SH-SY5Y (cell line): Measurements from ENCODE around the gene FEV.

ENCODE experiments used
- GATA2 ChIP-seq: IDR thresholded peaks from 2 replicates; pipeline ENCODE4 v1.6.1; 2011; ENCODE audit warnings: mild to moderate bottlenecking, low read depth, low read length
- GATA3 ChIP-seq: IDR thresholded peaks from 2 replicates; pipeline ENCODE4 v1.6.1; 2011; ENCODE audit warnings: low read depth, mild to moderate bottlenecking, low read length, moderate library complexity

FEV gene

DNA sequence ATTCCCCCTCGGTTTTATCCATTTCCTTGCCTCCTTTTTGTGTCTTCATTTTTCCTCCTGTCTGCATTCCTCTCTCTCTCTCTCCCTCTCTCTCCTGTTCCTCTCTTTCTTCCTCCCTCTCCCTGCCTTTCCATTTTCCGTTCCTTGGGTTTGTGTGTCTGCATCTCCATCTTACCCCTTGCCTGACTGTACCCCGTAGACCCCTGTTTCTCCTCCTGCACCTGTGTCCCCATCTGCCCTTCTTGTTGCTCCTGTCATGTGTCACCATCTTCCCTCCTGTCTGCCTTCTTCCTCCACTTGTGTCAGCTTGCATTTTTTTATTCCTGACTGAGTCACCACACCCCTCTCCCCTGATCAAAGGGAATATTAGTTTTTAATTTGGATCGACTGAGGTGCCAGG lies 23.8 kb downstream of the FEV start:
- no peak for TF ChIP-seq GATA3
- TF ChIP-seq GATA2, result no peak

DNA sequence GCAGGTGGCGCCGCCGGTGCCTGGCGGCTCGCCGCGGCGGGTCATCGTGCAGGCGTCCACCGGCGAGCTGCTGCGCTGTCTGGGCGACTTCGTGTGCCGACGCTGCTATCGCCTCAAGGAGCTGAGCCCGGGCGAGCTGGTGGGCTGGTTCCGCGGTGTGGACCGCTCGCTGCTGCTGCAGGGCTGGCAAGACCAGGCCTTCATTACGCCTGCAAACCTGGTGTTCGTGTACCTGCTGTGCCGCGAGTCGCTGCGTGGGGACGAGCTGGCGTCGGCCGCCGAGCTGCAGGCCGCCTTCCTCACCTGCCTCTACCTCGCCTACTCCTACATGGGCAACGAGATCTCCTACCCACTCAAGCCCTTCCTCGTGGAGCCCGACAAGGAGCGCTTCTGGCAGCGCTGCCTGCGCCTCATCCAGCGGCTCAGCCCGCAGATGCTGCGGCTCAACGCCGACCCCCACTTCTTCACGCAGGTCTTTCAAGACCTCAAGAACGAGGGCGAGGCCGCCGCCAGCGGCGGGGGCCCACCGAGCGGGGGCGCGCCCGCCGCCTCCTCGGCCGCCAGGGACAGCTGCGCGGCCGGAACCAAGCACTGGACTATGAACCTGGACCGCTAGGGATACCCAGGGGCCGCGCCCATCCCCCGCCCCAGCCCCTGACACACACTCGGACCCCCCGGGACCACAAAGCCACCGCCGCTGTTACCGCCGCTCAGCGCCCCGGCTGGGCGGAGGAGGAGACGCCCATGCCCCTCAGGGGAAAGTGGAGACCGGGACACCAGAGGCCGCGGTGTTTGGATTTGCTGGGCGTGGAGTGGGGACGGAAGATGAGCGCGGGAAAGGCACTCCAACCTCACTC lies 24.4 kb downstream of the FEV start:
- no peak for TF ChIP-seq GATA2
- TF ChIP-seq GATA3, result no peak

DNA sequence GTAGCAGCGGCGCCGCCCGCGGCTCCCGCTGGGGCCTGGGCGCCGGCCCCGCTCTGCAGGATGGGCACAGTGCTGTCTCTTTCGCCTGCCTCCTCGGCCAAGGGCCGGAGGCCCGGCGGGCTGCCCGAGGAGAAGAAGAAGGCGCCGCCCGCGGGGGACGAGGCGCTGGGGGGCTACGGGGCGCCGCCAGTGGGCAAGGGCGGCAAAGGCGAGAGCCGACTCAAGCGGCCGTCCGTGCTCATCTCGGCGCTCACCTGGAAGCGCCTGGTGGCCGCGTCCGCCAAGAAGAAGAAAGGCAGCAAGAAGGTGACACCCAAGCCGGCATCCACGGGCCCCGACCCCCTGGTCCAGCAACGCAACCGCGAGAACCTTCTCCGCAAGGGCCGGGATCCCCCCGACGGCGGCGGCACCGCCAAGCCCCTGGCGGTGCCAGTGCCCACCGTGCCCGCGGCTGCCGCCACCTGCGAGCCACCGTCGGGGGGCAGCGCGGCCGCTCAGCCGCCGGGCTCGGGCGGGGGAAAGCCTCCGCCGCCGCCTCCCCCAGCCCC lies 25.1 kb downstream of the FEV start:
- TF ChIP-seq GATA2 (no peak), GATA3 (no peak)

- no peak for TF ChIP-seq GATA3
Observed at GRCh38 chr2:218959141-218959731, 25.7 kb downstream of the FEV start, which contains the start of gene CDK5R2. CDK5R2 (plus strand) TSS chr2:218959666; CDS start chr2:218959821, 155 bp downstream.

DNA sequence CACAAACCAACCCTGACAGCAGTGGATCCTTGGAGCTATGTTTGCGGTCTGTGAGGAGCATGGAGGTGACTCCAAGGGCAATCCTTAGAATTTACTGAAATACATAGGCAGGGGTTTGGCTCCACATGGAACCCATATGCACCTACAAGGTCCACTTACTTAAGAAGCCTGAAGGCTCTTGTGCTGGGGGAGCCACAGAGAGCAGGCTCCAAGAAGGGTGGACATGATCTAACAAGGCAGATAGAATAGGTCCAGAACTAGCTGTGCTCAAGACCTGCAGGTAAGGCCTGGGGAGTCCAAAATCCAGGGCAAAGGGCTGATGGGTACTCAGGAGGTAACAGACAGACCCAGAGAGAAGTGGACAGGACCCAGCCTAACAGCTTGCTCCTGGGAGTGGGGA lies 26.7 kb downstream of the FEV start:
- TF ChIP-seq GATA3, result no peak
- no peak for TF ChIP-seq GATA2

DNA sequence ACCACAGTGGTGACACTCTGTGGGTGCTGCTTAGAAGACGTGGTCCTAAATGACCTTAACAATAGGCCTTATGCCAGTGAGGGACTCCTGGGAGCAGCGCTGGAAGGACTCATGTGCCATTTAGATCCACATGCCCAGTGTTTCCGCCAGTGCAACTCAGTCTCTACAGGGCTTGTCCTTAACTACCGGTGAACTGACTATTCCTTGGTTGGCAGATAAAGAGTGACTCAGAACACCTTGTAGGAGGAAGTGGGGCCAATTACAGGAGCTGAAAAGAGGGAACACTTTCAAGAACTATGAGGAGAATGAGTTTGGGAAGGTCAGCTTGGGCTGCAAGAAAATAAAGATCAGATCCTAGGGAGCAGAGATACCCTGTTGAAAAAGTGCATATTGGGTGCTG lies 27.3 kb downstream of the FEV start:
- TF ChIP-seq GATA3, result no peak
- TF ChIP-seq GATA2, result no peak

DNA sequence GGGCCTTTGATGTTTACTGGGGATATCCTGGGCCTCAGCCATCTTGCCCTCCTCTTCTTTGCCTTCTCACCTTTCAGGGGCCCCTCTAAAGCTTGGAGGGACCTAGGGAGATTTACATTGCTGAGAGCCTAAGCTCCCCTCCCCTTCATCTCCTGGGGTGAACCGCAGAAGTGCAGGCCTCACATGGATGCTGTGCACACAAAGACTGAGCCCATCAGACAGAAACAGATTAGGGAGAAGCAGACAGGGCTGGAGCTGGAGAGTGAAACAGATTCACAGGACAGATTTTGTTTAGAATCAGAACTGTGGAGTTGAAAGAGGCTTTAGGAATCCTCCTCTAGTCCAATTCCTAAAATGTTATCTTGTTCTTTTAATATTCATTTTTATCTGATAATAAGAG lies 28.9 kb downstream of the FEV start:
- no peak for TF ChIP-seq GATA3
- TF ChIP-seq GATA2, result no peak

GRCh38 chr2:218954541-218955300 lies 30.3 kb downstream of the FEV start:
- TF ChIP-seq GATA3, result no peak
- peak; percentile 32; the same call in 1 of the 2 replicates for TF ChIP-seq GATA2

GRCh38 chr2:218953366-218953954 lies 31.5 kb downstream of the FEV start:
- TF ChIP-seq GATA3 (no peak), GATA2 (no peak)

DNA sequence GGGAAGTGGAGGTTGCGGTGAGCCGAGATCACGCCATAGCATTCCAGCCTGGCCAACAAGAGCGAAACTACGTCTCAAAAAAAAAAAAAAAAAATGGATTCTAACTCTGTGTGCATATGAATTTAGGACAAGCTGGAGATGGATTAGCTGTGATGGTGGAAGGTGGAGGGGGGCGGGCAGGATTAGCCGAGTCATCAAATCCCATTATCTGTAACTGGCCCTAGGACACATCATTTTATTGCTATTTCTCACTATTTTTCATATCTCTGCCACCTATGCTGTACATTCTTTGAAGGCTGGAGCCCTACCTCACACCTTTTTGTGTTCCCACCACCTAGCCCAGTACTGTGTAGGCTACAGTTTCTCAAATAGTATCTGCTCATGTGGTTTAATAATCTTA lies 32.8 kb downstream of the FEV start:
- no peak for TF ChIP-seq GATA2
- no peak for TF ChIP-seq GATA3

DNA sequence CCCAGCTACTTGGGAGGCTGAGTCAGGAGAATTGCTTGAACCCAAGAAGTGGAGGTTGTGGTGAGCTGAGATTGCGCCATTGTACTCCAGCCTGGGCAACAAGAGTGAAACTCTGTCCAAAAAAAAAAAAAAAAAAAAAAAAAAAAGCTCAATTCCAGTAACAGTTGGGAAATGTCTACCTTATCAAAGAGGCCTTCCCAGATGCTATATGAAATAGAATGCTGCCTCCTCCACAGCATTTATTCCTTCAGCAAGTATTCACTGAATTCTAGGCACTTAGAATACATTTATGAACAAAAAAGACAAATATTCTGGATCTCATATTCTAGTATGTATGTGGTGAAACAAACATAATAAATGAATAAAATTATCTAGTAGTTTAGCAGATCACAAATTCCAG lies 38.4 kb downstream of the FEV start:
- no peak for TF ChIP-seq GATA2
- no peak for TF ChIP-seq GATA3

DNA sequence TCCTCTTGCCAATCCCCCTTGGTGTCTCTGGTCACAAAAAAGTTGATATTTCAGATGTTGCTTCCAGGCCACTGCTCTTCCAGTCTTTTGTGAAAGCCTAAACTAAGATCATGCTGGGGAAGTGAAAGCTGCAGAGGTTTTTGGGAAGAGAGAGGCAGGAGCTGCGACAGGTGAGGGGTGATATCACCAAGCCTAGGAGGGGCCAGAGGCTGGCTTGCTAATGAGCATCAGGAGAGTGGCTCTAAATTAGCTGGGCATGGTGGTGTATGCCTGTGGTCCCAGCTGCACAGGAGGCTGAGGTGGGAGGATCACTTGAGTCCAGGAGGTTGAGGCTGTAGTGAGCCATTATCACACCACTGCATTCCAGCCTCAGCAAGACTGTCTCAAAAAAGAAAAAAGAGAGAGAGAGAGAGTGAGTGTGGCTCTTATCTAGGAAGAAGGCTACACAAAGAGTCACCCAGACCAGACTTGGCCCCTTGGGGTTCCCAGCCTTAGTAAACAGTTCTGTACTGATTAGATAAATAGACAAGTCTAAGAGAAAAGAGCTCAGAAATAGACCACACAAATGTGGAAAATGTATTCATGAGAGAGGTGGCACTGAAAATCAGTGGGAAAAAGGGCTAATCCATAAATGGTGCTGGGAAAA lies 40.1 kb downstream of the FEV start:
- TF ChIP-seq GATA3 (no peak), GATA2 (no peak)
